Panc1 (cell line): Measurements from ENCODE around the gene NR5A2. TPM values are rescaled to one million over a fixed set of nuclear protein-coding genes. Genes with fewer than 3 reads are reported as not detected.

Experiments
- ATAC-seq: fragments of 200-7000 bp; cut with Tn5 transposase; 2 replicates; pipeline ENCODE4 v1.9.1; 2020; ENCODE audit warnings: mild to moderate bottlenecking, moderate library complexity
- BruUV-seq: library from RNA; stranded (reverse); fragments of 400-500 nt; replicated peaks from 2 replicates; lab custom pipeline; 2021; lab: Mats Ljungman, UMichigan
- CTCF ChIA-PET: fragments of 300-600 bp; sonication (Branson Sonifier 250); formaldehyde crosslinking; loops from one replicate; lab custom pipeline; 2022; ENCODE audit warnings: antibody characterized with exemption; lab: Charles Lee
- POLR2A ChIA-PET: fragments of 300-600 bp; sonication (Branson Sonifier 250); formaldehyde crosslinking; loops from one replicate; lab custom pipeline; 2022; ENCODE audit warnings: antibody characterized with exemption; lab: Charles Lee
- DNase-seq: peaks from one replicate; pipeline ENCODE4 v3.0.0-alpha.2; 2010; ENCODE audit warnings: low read depth, low spot score
- H3K27ac ChIP-seq: 2 replicates; pipeline ENCODE4 v1.5.1; 2011; ENCODE audit warnings: mild to moderate bottlenecking, low read length, inconsistent platforms
- H3K27me3 ChIP-seq: fragments of 200-500 bp; sonication (Bioruptor generic); 2 replicates; pipeline ENCODE4 v1.6.0; 2014; ENCODE audit warnings: low read length, inconsistent platforms; ENCODE audit not compliant: control insufficient read depth, insufficient read depth
- H3K36me3 ChIP-seq: fragments of 200-500 bp; sonication (Bioruptor generic); 2 replicates; pipeline ENCODE4 v1.5.1; 2014; ENCODE audit warnings: inconsistent platforms, mild to moderate bottlenecking, low read length, moderate library complexity; ENCODE audit not compliant: control insufficient read depth, insufficient read depth
- H3K4me1 ChIP-seq: 2 replicates; pipeline ENCODE4 v1.5.1; 2011; ENCODE audit warnings: inconsistent platforms, mild to moderate bottlenecking, low read length, moderate library complexity; ENCODE audit not compliant: control insufficient read depth, insufficient read depth
- H3K4me3 ChIP-seq, 2 experiments: 2 replicates each; pipeline ENCODE4 v1.5.1; 2011 to 2012; ENCODE audit warnings: low read depth in 2 of 2, low read length in 2 of 2, mild to moderate bottlenecking in 2 of 2, inconsistent platforms in 1 of 2, moderate library complexity in 1 of 2
- H3K9me3 ChIP-seq: fragments of 200-500 bp; sonication (Bioruptor generic); 2 replicates; pipeline ENCODE4 v1.5.1; 2014; ENCODE audit warnings: low read depth, mild to moderate bottlenecking, inconsistent platforms, low read length, moderate library complexity; ENCODE audit not compliant: control insufficient read depth, insufficient read depth
- POLR2AphosphoS5 ChIP-seq: IDR thresholded peaks from 2 replicates; pipeline ENCODE4 v1.6.1; 2012; ENCODE audit warnings: mild to moderate bottlenecking, low read depth, low read length, moderate library complexity
- SIN3A ChIP-seq: IDR thresholded peaks from 2 replicates; pipeline ENCODE4 v1.6.1; 2012; ENCODE audit warnings: low read depth, mild to moderate bottlenecking, low read length, moderate library complexity, borderline replicate concordance; ENCODE audit not compliant: insufficient read depth
- TCF7L2 ChIP-seq: IDR thresholded peaks from 2 replicates; pipeline ENCODE4 v1.6.1; 2011; ENCODE audit warnings: mild to moderate bottlenecking, low read depth, low read length, inconsistent platforms
- in situ Hi-C: cut with HindIII; loops from 2 replicates; pipeline ENCODE4 v1.10.0; 2016; ENCODE audit warnings: low sequenced_read_pairs, low pct_unique_long_range_greater_than_20kb
- intact Hi-C: fragments of 100-400 bp; cut with micrococcal nuclease; formaldehyde crosslinking; loops from one replicate; pipeline ENCODE4 v1.10.0; 2022; ENCODE audit not compliant: unreplicated experiment
- total RNA-seq: library from RNA; stranded (reverse); gene quantifications from one replicate; pipeline ENCODE4 v1.2.1, GENCODE V29; 2021; ENCODE audit not compliant: unreplicated experiment
- TF ChIP-seq, protein P1 (sequence below): fragments of 450-650 bp; IDR thresholded peaks from 2 replicates; pipeline ENCODE4 v1.5.1; 2017; ENCODE audit warnings: mild to moderate bottlenecking
- TF ChIP-seq, protein P2 (sequence below), 2 experiments: IDR thresholded peaks; 2 replicates each; pipeline ENCODE4 v1.6.1; 2011 to 2012; ENCODE audit warnings: low read depth in 2 of 2, control low read depth in 1 of 2, low read length in 1 of 2, mild to moderate bottlenecking in 1 of 2, moderate library complexity in 1 of 2; ENCODE audit not compliant: insufficient read depth in 1 of 2

NR5A2 gene
- total RNA-seq, 1 experiment from 2014 or later = 4.3 TPM

DNA sequence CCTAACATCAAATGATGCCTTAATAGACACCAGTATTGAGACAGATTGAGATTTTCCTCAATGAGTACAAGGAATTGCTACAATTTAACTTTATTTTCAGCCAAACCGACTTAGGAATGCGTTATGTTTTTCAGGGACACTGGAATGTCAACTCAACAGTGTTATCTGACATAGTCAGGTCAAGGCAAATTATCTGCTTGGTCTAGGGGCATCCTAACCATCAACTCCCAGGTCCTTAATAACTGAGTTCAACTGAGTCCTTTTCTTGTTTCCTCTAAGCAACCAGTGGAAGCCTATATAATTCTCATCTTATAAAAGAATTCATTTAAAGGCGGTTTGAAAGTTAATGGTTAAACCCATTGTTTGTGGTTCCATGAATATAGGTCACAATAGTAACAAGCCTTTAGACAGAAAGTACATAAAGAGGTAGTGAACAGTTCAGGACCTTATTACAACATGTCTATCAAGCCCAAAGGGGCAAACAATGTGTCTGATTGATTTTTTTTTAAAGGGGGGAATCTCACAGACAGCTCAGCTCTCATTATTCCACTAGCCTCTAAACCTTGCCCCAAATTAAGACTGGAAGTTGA is 32.3 kb upstream of the NR5A2 start:
- no TSS peak for BruUV-seq
- TF ChIP-seq, protein P1, sequence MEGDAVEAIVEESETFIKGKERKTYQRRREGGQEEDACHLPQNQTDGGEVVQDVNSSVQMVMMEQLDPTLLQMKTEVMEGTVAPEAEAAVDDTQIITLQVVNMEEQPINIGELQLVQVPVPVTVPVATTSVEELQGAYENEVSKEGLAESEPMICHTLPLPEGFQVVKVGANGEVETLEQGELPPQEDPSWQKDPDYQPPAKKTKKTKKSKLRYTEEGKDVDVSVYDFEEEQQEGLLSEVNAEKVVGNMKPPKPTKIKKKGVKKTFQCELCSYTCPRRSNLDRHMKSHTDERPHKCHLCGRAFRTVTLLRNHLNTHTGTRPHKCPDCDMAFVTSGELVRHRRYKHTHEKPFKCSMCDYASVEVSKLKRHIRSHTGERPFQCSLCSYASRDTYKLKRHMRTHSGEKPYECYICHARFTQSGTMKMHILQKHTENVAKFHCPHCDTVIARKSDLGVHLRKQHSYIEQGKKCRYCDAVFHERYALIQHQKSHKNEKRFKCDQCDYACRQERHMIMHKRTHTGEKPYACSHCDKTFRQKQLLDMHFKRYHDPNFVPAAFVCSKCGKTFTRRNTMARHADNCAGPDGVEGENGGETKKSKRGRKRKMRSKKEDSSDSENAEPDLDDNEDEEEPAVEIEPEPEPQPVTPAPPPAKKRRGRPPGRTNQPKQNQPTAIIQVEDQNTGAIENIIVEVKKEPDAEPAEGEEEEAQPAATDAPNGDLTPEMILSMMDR = no peak
- TF ChIP-seq SIN3A (no peak), POLR2AphosphoS5 (no peak), TCF7L2 (no peak)
- TF ChIP-seq, protein P2, sequence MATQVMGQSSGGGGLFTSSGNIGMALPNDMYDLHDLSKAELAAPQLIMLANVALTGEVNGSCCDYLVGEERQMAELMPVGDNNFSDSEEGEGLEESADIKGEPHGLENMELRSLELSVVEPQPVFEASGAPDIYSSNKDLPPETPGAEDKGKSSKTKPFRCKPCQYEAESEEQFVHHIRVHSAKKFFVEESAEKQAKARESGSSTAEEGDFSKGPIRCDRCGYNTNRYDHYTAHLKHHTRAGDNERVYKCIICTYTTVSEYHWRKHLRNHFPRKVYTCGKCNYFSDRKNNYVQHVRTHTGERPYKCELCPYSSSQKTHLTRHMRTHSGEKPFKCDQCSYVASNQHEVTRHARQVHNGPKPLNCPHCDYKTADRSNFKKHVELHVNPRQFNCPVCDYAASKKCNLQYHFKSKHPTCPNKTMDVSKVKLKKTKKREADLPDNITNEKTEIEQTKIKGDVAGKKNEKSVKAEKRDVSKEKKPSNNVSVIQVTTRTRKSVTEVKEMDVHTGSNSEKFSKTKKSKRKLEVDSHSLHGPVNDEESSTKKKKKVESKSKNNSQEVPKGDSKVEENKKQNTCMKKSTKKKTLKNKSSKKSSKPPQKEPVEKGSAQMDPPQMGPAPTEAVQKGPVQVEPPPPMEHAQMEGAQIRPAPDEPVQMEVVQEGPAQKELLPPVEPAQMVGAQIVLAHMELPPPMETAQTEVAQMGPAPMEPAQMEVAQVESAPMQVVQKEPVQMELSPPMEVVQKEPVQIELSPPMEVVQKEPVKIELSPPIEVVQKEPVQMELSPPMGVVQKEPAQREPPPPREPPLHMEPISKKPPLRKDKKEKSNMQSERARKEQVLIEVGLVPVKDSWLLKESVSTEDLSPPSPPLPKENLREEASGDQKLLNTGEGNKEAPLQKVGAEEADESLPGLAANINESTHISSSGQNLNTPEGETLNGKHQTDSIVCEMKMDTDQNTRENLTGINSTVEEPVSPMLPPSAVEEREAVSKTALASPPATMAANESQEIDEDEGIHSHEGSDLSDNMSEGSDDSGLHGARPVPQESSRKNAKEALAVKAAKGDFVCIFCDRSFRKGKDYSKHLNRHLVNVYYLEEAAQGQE (IDR thresholded peaks at IDR 0.05; ENCODE audit: insufficient read depth in 1 of 2, low read depth in 2 of 2, low read length in 1 of 2) = no peak
- POLR2A ChIA-PET = interaction anchor here (0.7 kb wide), 2 partner anchors 18 to 26 kb away, joined by 3 to 4 read pairs; no protein-coding TSS in a partner anchor

DNA sequence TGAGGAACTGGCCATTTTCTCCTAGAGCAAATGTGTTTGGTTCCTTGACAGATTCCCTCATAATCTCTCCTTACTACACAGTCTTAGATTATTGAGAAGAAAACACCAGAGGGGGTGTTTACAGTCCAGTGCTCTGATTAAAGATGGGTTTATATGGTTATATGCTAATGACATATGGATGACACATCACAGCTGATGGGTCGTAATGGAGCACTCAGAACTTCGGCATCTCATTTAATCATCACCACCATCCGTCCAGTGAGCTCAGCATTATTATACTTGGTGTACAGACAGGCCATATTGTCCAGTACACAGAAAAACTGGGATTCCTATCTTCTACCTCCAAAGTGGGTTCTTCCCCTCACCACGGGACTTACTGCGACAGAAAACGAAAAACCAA is 22.3 kb upstream of the NR5A2 start:
- Histone ChIP-seq H3K9me3 (no peaks in the 10 kb centered on the region), H3K4me3 (no peak overlapping the region), H3K4me1 (no peaks in the 10 kb centered on the region), H3K36me3 (no peaks in the 10 kb centered on the region), H3K27ac (no peak overlapping the region), H3K27me3 (no peaks in the 10 kb centered on the region)
- DNase-seq (no peak), ATAC-seq (no peak)
- intact Hi-C loops (no loop called here), in situ Hi-C loops (no loop called here)
- ChIA-PET CTCF (no interaction called here), POLR2A (no interaction called here)
- TF ChIP-seq, protein P1 = no peak
- no peak for TF ChIP-seq TCF7L2
- TF ChIP-seq, protein P2 (IDR thresholded peaks at IDR 0.05; ENCODE audit: insufficient read depth in 1 of 2, low read depth in 2 of 2, low read length in 1 of 2) = no peak
- no peak for TF ChIP-seq SIN3A
- no peak for TF ChIP-seq POLR2AphosphoS5
- BruUV-seq = no TSS peak

More for the DNA sequence above, 32.3 kb upstream of the NR5A2 start:
- DNase-seq (no peak), ATAC-seq (no peak)
- CTCF ChIA-PET = no interaction called here
- H3K9me3 ChIP-seq = no peaks in the 10 kb centered on the region
- no peaks in the 10 kb centered on the region for H3K27me3 ChIP-seq
- intact Hi-C loops = no loop called here
- in situ Hi-C loops = no loop called here
- H3K27ac ChIP-seq = no peak overlapping the region
- no peaks in the 10 kb centered on the region for H3K4me1 ChIP-seq
- no peak overlapping the region for H3K4me3 ChIP-seq
- no peaks in the 10 kb centered on the region for H3K36me3 ChIP-seq
